Measurements from ENCODE around the gene GALNT14. TPM values are rescaled to one million over a fixed set of nuclear protein-coding genes. Genes with fewer than 3 reads are reported as not detected.

GALNT14 gene
- total and polyA plus RNA-seq, 9 of the 15 experiments (the other 6 are each of a cell fraction or from before 2014, with no cell fraction given) = 0.11 TPM; not detected in 8

- no peak for TF ChIP-seq TOE1 (IDR thresholded peaks at IDR 0.05; ENCODE audit: borderline replicate concordance)
- no peak for TF ChIP-seq TOE1 (CRISPR knock-in tag; IDR thresholded peaks at IDR 0.05; ENCODE audit: borderline replicate concordance, low read depth)
- TF ChIP-seq ZNF263 (CRISPR knock-in tag; IDR thresholded peaks at IDR 0.05; ENCODE audit: borderline replicate concordance) = no peak
- TF ChIP-seq ZKSCAN3 (CRISPR knock-in tag; IDR thresholded peaks at IDR 0.05) = no peak
Measured at GRCh38 chr2:31122133-31122532, 16.1 kb downstream of the GALNT14 start (continued).

- no peak for ATAC-seq
- H3K27me3 ChIP-seq (ENCODE audit: control insufficient read depth in 2 of 2, insufficient read depth in 2 of 2, low read length in 2 of 2) = no peaks in the 10 kb centered on the region; a peak in 1 of 5 replicates
- no peak for FAIRE-seq
- no peaks in the 10 kb centered on the region for H3K4me1 ChIP-seq (replicated peaks in 1 of 2; ENCODE audit: control insufficient read depth in 2 of 2, insufficient read depth in 2 of 2, low read length in 2 of 2)
- no peak overlapping the region for H3K4me3 ChIP-seq
- no peak overlapping the region for H2AFZ ChIP-seq (ENCODE audit: low read depth, low read length)
- ChIA-PET POLR2A (no interaction called here), CTCF (ENCODE audit: low intra/inter-chr PET ratio) (no interaction called here)
- DNase-seq (ENCODE audit: extremely low read depth in 1 of 4, low spot score in 3 of 4) = no peak
- in situ Hi-C loops (cut with MboI) (no loop called here), intact Hi-C loops (cut with micrococcal nuclease) (no loop called here)
- H3K4me2 ChIP-seq (ENCODE audit: insufficient read depth, low read length) = no peak overlapping the region
- H3K79me2 ChIP-seq (ENCODE audit: control insufficient read depth, insufficient read depth, low read length) = no peaks in the 10 kb centered on the region
- H3K9me3 ChIP-seq (replicated peaks; ENCODE audit: control insufficient read depth, insufficient read depth, low read depth, low read length) = no peaks in the 10 kb centered on the region
- no peaks in the 10 kb centered on the region for H3K9me1 ChIP-seq (ENCODE audit: control insufficient read depth, insufficient read depth, low read length)
- BruUV-seq (replicated peaks) = no TSS peak
- H3K9ac ChIP-seq (ENCODE audit: insufficient read depth in 1 of 2, low read depth in 2 of 2, low read length in 2 of 2) = no peak overlapping the region
- TF ChIP-seq ZKSCAN8 (CRISPR knock-in tag; IDR thresholded peaks at IDR 0.05) (no peak), CHD1 (IDR thresholded peaks at IDR 0.05; ENCODE audit: low read length) (no peak), ZNF639 (CRISPR knock-in tag; conservative IDR thresholded peaks at IDR 0.05 in 1 of 2, IDR thresholded peaks at IDR 0.05 in 1 of 2) (no peak), ATF2 (CRISPR knock-in tag; IDR thresholded peaks at IDR 0.05) (no peak)
- H4K20me1 ChIP-seq (replicated peaks; ENCODE audit: control insufficient read depth, insufficient read depth, low read length) = no peaks in the 10 kb centered on the region
- H3K27ac ChIP-seq (ENCODE audit: extremely low read depth, low read depth, low read length) = no peak overlapping the region
- H3K36me3 ChIP-seq (ENCODE audit: control insufficient read depth, insufficient read depth, low read length) = no peaks in the 10 kb centered on the region
Measured at GRCh38 chr2:31113765-31114164, 24.5 kb downstream of the GALNT14 start.
